GF-D8 (cell line): Measurements from ENCODE around the gene EFEMP2.

ENCODE experiments used
- DNase-seq: peaks from one replicate; lab custom pipeline; 2025; lab: John Stamatoyannopoulos, UW

EFEMP2 gene

DNA sequence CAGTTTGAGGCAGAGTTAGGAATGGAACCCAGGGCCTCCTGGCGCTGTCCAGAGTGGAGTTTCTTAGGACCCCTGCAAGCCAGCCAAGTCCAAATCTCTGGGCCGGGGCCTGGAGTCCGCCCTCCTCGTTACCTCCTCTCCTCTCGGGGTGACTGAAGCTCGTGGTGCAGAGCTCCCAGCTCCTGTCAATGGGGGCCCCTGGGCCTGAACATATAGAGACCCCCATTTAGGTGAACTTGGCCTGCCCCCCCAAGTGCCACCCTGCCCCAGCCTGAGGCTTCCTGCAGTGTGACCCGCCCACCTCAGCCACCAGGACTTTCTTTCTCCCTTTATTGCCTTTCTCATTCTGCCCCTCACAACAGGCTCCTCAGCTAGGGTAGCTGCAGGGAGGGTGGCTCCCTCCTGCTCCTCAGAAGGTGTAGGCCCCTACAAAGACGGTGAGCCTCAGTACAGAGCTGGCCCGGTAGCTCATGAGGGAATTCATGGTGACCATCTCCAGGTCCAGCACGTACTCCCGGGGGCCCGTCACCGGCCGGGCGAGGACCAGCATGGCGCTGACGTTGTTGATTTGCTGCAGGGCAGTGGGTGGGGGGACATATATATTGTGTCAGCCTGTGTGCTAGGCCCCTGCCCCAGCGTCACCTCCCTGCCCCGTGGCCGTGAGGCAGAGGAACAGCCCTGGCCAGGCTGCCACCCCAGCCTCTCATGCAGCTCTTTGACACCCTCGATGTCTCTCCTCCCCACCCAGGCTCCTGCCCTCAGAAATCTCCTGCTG is 5.9 kb downstream of the EFEMP2 start:
- no peak for DNase-seq

DNA sequence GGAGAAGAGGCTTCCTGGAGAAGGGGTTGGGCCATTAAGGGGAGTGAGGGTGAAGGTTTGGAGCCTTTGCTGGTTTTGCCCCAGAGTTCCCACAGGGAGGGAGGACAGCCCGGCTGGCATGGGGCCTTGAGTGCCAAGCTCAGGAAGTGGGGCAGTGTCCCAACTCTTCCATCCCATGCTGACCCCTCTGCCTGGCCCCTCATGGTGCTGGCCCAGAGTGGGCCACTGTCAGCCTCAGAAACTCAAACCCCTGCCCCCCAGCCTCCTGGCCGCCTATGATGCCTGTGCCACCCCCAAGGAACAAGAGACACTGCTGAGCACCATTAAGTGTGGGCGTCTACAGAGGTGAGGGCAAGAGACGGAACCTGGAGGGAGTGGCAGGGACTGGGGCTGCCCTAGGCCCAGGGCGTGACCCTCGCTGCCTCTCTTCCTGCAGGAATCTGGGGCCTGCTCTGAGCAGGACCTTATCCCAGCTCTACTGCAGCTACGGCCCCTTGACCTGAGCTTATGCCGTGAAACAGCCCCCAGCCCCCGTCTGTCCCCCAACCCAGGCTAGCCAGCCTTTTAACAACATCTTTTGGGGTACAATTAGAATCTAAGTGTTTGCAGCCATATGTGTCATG is 6.9 kb downstream of the EFEMP2 start:
- no peak for DNase-seq

DNA sequence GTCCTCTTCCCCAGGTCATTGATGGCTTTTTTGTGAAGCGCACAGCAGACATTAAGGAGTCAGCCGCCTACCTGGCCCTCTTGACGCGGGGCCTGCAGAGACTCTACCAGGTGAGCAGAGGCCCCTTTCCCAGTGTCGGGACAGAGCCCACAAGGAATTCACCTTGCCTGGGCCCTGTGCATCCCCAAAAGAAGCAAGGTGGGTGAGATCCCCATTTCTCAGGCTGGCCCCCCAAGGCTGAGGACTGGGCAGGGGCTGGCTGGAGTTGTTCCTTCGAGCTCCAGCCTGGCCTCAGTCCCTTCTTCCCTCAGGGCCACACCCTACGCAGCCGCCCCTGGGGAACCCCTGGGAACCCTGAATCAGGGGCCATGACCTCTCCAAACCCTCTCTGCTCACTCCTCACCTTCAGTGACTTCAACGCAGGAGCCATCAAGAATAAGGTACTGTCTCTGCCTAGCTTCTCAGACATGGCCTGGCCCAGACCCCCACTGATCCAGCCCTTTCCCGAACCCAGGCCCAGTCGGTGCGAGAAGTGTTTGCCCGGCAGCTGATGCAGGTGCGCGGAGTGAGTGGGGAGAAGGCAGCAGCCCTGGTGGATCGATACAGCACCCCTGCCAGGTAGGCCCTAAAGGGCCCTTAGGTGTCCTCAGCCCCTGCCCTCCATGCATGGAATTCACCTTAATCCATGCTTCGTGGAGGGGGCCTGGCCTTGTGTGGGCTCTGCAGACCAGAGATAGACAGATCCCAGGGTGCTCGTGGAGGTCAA is 7.7 kb downstream of the EFEMP2 start:
- DNase-seq: no peak

DNA sequence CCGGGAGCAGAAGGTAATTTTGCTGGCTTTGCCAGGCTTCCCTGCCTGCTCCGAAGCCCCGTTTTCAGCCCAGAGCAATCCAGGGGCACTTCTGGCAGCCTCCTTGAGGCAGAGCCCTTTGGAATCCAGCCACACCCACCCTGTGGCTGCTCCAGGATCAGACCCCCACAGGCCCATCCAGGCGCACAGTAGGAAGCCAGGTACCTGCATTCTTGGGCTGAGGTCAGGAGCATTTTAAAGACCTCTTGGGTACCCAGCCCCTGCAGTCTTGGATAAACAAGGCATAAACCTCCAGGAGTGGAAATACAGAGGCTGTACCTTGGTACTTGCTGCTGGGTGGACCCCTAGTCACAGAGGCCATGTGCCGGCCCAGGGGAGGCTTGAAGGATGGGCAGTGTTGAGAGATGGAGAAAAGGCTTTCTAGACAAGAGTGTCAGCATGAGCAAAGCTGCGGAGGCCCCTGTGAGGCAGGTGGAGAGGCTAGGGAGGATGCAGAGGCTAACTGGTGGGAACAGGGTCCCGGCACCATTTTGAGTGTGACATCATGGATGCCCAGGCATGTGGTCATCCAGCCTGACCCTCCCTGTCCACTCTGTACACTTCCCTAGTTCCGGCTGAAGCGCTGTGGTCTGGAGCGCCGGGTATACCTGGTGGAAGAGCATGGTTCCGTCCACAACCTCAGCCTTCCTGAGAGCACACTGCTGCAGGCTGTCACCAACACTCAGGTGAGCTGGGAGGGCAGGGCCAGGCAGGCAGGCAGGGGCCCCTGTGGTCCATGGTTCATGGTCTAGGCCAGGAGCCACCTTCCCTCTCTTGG is 8.5 kb downstream of the EFEMP2 start:
- DNase-seq: no peak

DNA sequence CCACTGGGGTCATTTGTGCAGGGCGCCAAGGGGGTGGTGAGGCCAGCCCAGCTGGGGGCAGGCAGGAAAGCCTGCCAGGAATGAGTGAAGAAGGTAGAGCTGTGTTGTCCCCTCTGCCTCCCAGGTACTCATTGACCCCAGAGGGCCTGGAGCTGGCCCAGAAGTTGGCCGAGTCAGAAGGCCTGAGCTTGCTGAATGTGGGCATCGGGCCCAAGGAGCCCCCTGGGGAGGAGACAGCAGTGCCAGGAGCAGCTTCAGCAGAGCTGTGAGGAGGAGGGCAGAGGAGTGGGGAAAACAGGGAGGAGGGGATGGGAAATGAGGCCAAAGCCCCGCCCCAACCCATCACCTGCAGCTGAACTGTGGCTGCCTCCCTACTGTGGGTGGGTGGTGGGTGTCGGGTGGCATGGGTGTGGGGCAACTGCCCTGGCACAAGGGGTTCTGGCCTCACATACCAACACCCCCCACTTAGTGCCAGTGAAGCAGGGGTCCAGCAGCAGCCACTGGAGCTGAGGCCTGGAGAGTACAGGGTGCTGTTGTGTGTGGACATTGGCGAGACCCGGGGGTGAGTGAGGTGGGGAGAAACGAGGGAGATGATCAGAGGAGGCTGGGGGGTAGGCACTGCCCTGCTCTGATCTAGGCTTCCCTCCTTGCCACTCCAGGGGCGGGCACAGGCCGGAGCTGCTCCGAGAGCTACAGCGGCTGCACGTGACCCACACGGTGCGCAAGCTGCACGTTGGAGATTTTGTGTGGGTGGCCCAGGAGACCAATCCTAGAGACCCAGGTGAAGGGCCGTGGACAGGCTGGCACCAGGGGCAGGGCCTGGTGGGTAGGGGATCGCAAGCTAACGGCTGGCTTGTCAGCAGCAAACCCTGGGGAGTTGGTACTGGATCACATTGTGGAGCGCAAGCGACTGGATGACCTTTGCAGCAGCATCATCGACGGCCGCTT is 9.4 kb downstream of the EFEMP2 start:
- DNase-seq: no peak

DNA sequence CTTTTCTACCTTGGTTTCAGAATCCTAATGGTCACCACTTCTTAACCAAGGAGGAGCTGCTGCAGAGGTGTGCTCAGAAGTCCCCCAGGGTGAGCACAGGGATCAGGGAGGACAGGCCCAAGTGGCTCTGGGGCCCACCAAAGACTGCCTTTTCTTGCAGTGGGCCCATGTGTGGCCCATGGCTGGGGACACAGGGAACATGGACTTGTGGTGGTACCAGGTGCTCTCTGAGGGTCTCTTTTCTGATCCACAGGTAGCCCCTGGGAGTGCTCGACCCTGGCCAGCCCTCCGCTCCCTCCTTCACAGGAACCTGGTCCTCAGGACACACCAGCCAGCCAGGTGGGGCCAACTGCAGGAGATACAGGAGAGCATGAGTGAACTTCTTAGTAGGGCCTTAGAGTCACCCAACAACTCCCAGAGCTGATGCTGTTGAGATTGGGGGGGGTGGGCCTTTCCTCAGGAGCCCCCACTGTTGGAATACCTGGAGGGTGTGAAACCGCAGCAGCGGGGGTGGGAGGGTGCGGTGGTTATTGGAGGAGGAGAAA is 10.3 kb downstream of the EFEMP2 start:
- no peak for DNase-seq

DNA sequence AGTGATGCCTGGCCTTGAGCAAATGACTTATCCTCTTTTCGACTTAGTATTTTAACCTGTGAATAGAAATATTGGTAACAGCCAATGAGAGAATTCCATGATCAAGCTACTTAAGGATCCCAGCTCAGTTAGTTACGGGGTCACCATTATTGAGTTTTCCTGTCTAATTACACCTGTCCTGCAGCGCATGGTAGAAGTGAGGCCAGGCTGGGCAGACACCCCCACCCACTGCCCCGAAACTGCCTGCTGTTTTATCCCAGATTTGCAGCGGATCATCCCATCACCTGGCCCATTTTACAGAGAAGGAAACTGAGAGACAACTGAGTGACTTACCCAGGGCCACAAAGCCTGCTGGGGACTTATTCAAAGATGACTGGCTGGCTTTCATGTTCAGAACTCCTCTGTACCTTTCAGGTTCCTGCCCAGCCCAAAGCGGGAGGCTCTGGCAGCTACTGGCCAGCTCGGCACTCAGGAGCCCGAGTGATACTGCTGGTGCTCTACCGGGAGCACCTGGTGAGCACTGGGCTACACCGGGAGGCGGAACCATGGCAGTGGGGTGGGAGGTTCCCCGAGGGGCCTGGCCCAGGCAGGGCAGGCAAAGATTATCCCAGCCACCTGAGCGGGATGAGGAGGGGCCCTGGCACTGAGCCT is 10.9 kb downstream of the EFEMP2 start:
- no peak for DNase-seq

DNA sequence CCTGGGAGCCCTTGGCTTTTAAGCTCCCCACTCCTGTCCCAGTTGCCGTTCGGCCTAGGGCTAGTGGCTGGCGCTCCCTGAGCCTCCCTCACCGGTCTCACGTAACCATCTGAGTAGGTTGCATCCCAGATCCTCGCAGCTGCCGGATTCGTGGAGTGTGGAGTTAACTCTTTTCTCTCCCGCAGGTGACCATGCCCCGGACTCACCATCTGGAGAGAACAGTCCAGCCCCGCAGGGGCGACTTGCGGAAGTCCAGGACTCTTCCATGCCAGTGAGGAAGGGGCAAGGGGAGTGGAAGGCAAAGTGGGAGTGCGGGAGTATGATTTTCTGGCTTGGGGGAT is 11.5 kb downstream of the EFEMP2 start:
- no peak for DNase-seq

DNA sequence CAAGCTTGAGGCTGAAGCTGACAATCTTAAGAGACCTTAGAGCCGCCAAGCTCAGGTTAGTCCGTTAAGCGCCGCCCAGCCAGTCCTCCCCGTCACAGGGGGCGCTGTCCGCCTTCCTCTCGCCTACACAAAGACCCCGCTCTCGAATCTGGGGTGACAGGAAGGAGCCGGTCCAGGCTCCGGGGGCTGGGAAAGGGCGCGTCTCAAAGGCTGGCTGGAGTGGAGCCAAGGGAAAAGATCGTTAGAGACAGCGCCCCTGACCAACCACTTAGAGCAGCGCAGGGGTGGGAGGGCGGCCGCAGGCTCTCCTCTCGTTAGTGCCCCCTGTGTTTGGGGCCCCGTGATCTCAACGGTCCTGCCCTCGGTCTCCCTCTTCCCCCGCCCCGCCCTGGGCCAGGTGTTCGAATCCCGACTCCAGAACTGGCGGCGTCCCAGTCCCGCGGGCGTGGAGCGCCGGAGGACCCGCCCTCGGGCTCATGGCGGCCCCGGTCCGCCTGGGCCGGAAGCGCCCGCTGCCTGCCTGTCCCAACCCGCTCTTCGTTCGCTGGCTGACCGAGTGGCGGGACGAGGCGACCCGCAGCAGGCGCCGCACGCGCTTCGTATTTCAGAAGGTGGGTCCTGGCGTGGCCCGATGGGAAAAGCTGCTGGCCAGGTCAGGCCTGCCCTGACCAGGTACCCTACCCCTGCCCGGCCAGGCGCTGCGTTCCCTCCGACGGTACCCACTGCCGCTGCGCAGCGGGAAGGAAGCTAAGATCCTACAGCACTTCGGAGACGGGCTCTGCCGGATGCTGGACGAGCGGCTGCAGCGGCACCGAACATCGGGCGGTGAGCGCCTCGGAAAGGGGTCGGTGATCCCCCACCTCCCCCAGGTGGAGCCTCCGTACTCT is 12.1 kb downstream of the EFEMP2 start, which contains the start of gene MUS81:
MUS81 (plus strand) TSS at position 156 of the 887 bp plus-strand sequence; CDS start at position 477, 321 bp downstream.
- peak; percentile 93 for DNase-seq

DNA sequence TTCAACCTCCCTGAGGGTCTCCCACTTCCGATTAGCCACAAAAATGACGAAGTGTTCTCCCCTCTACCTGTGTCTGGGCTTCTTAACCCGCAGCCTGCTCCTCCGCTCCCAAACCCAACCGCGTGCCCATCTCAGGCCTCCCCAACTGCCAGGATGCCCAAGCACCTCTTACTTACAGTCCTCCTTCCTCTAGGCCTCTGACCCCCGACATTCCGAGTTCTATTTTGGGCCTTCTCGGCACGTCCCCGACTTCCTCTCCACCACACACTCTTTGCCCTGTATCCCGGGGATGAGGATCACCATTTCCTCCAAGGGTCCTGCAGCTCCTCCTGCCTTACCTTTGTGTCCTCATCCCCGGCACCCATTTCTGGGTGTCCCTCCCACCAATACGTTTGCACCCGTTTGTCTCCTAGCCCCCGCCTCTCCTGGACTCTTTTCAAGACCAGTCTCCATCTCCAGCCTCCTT is 12.8 kb downstream of the EFEMP2 start:
- DNase-seq: no peak

DNA sequence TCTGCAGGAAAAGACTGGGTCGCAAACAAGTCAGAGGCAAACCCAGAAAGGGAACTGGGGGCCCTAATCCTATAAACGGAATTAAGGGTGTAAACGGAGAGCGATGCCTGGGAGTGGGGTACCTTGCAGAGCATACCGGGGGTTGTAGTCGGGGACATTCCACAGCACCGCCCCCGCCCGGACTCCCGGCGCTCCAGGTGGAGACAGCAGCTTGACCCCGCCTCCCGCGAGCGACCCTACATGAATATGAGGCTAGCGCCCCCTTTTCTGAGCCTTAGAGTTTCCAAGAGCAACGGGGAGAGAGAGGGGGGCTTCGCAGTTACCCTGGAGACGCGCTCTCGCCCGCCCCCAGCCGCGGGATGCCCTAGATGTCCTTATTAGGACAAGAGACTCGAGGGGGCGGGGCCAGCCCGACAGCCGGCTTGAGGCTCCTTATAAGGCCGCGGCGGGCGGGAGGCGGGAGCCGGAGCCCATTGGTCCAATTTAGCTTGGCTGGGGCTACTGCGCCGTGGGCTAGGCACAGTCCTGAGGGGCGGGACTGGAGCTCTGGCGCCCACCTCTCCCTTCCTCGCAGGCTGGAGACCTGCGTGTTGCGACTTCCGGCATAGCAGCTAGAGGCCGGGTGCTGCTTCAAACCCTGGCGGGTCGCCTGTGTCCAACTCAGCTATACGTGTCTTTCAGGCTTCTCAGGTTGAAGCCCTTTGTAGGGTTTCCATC is 13.3 kb downstream of the EFEMP2 start:
- peak; percentile 97 for DNase-seq

DNA sequence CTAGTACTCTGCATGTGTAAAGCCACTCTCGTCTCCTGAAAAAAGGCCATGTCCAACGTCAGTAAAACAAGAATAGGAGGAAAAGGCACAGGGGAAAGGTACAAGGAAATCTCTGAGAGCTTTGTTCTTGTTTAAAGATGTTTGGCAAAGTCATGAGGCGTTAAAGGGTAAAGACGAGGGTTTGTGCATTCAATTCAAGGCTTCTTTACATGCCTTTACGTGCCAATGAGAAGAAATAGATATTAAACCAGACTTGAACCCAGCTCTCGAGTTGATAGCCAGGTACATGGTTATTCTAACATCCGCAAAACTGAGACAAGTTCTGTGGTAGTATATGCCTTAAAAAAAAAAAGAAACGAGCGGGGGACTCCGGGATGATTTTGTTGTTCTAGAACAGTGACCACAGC is 13.9 kb downstream of the EFEMP2 start:
- no peak for DNase-seq

DNA sequence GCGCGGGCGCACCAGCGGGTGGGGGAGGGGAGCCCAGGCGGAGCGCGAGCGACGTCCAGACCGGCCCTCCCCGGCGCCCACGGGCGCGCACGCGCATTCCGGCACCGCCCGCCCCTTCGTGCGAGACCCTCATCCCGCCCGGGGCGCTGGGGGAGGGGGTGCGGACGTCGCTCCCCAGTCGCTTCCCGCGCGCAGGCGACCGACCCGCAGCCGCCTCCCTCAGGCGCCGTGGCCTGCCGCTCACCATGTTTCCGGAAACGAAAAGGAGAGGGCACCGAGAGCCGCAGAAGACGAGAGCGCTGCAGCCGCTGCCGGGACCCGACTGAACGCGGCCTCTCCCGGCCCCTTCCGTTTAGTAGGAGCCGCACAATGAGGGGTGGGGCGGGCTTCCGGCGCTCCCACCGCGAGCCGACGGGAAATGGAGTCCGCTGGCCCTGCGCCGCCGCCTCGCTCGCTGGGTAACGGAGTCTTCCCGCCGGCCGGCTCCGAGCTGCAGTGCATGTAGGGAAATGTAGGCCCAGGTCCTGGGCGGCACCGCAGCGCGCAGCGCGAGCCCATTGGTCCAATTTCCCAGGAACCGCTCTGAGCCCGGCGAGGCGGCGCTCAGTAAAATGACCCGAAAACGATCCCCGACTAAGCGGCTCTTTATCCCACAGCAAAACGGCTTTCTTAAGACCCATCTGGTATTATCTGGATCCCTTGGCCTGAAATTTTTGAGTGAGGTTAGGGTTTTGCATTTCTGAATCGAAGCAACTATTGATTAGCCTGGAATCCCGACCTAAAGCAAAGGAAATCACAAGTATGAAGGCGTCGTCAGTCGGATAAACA is 14.5 kb downstream of the EFEMP2 start, which contains the start of gene CFL1:
CFL1 (minus strand) TSS at position 328 of the 828 bp plus-strand sequence; CDS start at position 247, 81 bp downstream.
- DNase-seq: peak; percentile 91

DNA sequence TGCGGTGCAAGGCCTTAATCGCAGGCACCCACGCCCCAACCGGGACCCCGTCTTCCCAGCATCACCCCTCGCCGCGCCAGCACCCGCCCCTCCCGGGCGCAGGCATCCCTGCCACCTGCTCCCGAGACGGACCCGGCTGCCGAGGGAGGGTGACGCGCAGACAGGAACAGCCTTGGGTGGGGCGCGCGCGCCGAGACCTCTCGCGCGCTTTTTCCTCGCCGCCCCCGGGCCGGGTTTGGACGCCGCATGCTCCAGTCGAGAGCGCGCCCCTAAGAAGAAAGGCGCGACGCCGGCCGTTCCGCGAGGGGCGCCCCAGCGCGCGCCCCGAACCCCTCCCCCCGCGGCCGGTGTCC is 15.1 kb downstream of the EFEMP2 start:
- no peak for DNase-seq

DNA sequence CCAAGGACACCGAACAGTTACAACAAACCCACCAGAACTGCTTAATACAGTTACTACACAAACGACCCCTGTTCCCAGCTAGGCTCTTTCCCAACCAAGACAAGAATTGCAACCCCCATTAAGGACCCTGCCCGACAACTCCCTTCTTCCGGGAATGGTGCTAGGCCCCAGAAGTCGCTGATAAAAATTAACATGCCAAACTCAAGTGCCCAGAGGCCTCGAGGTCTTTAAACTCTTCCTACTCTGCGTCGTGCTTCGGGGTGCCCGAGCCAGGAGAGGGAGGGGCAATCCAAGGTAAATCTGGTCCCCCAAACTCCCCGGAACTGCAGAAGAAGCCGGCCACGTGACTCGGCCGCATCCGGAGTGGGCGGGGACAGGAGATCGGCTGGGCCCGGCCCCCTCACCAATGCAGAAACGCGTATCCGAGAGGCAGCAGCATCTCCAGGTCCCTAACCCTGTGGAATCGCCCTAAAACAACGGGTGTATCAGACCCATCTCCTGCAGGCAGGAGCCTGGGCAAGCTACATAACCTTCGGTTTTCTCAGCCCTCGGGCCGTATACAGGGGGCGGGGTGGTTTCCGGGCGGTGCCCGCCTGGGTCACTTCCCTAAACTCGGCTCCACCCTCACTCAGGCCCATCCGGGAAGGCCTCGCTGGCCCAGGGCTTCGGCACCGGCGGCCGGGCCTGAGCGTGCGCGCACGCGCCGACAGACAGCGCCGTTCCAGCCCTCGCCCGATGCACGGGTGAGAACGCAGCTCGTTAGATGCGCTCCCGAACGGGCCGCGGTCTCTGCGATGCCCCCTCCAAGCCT is 15.7 kb downstream of the EFEMP2 start:
- peak; percentile 71 for DNase-seq

DNA sequence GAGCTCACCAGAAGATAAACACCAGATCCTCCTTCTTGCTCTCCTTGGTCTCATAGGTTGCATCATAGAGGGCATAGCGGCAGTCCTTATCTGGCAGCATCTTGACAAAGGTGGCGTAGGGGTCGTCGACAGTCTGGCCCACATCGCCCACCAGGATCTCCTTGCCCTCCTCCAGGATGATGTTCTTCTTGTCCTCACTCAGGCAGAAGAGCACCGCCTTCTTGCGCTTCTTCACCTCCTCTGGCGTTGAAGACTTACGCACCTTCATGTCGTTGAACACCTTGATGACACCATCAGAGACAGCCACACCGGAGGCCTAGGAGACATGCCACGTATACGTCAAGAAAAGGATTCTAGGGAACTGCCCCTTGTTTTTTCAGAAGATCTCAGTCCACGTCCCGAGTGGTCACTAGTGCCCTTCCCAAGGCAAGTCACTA is 16.7 kb downstream of the EFEMP2 start:
- DNase-seq: no peak
